Activated CD4-positive, alpha-beta T cell treated with anti-CD3 and anti-CD28 coated beads, Interleukin-2, amount 50 U/mL, for 4 hours (primary cell): Measurements from ENCODE around the gene ME1.
"Not testable (repeated sequence)": the region's sequence is repeated elsewhere in the genome, so short reads cannot be mapped to it uniquely, and the experiment has no call there.

Source experiments
- DNase-seq, 2 experiments: peaks; one replicate each; pipeline ENCODE4 v3.0.0-alpha.2; 2020

The ME1 gene

DNA sequence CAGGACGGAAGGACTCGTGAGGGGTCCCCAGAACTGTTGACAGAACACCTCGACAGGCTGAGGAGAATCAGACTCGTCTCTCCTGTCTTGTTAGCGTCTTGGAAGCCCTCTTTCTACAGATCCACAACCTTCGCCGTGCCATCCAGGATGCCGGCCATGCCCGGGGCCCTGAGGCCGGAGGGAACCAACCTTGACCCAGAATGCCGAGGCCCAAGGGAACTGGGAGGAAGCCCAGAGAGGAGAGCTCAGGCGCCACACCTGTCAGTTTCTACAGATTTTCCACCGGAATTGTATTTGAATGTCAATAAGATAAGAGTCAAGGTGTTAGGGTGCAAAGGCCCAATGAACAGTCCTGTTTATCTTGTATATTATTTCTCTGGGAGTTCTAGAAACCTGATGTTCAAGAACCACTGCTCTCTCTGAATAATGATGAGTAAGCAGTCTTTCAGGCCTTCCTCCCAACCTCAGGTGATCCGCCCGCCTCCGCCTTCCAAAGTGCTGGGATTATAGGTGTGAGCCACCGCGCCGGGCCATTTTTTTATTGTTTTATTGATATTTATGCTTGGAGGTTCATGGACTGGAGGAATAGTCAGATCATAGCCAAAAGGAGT, 799 bp upstream of the ME1 start:
- no peak for DNase-seq

DNA sequence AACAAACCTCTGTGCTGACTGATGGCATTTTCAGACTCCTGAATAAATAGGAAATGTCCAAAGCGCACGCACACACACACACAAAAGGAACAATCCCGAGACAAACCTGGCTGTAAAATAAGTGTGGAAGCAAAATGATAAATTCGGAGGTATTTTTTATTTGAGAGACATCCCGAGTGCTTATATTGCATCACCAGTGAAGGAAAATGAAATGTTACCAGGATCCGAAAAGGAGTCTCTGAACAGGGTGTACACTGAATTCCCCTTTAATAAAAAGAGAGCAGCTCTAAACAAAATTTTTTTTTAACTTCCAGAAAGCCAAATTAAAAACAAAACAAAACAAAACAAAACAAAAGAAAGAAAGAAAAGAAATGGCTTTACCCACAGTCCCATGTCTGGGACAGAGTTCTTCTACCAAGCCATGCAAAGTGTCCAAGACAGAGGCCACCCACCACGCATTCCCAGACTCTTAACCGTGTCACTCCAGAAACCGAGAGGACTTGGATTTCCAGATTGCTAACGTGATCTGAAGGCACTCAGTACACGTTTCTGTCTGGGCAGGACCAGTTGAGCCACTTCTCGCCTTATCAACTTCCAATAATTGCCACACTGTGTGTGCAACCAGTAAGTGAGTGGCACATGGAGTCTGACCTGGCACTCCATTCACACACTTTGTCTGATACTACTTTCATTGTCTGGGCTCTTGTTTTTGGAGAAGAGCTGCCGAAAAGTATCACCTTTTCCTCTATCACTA, 817 bp downstream of the ME1 start:
- no peak for DNase-seq

DNA sequence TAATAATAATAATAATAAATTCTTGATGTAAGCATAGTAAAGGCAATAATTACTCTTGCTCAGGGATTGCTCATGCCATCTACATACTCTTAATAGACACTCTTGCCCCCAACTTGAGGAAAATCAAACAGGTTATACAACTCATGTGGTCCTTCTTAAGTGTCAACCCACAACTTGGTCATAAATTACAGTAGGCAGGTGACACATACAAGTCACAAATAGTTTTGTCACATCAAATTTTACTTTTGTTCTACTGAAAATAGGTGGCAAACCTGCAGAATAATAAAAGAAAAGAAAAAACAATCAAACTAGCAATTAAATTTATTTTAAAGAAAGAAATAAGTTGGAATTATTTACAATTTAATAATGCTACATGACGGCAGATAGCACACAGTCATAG, 1.6 kb downstream of the ME1 start:
- DNase-seq = no peak

DNA sequence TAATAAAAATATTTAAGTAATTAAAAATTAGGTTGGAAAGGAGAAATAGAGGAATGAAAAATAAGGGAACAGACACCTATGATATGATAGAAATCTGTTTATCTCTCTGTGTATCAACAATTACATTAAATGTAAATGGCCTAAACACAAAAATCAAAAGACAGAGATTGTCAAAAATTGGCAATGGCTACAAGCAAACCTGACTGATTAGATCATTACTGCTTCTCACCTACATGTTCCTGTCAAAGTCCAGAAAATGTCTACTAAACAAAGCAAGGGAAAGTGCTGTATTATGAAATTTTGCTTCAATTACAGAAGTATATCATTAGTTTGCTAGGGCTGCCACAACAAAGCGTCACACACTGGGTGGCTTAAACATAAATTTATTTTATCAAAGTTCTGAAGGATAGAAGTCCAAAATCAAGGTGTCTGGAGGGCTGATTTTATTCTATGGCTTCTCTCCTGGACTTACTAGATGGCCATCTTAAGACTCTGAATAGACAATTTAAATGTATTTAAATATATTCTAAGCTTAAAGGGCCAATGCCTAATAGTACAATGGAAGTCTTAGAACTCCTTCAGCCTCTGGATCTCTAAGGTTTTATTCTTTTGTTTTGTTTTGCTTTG, 6.3 kb downstream of the ME1 start:
- no peak for DNase-seq

DNA sequence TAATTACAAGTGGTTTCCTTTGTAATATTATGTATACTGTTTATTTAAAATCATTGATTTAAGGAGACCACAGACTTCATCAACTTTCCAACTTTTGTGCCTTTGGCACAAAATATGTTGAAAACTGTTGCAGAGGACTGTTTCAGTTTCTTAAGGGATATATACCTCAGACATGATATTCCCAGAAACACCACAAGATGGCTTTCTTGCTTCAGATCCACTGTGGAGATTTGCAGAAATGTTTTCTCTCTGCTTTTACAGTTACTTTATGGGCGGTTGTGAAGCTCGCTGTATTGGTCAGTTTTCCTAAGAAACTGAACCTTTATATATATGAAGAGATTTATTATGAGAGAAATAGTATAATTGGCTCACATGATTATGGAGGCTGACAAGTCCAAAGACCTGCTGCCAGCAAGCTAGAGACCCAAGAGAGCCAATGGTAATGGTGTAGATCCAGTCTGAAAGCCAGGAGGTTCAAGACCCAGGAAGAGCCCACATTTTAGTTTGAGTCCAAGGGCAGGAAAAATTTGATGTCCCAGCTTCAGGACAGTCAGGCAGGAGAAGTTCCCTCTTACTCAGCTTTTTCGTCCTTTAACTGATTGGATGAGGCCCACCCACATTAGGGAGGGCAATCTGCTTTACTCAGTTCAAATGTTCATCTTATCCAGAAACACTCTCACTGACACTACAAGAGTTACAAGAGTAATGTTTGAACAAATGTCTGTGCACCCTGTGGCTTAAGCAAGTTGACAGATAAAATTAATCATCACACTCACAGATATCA, 12.8 kb downstream of the ME1 start:
- DNase-seq = no peak

DNA sequence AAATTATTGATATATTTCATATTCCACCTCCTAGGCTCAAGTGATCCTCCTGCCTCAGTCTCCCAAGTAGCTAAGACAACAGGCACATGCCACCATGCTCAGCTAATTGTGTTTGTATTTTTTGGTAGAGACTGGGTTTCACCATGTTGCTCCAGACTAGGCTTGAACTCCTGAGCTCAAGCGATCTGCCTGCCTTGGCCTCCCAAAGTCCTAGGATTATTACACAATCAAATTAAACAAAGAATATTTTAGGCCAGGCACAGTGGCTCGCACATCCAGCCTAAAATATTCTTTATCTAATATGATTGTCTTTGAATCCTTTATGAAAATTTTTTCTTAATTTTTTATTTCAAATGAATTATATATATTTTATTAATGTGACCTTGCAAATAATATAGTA, 17.8 kb downstream of the ME1 start:
- DNase-seq = no peak

DNA sequence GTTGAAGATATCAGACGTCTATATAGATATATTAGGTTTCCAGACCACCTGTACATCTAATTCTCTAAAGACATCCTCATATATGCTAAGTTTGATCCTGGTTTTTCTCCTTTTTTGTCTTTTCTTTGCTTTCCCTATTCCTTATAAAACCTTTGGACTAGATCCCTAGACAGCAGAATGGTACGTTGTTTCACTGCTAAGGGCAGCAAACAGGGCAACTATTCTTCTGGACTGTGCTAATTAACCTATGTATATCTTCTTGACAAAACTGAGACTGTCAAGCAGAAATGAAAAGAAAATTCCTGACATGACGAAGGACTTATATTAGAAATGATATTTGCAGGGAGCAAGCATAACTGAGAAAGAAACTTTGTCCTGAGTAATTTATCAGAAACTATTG, 19.1 kb downstream of the ME1 start:
- no peak for DNase-seq

DNA sequence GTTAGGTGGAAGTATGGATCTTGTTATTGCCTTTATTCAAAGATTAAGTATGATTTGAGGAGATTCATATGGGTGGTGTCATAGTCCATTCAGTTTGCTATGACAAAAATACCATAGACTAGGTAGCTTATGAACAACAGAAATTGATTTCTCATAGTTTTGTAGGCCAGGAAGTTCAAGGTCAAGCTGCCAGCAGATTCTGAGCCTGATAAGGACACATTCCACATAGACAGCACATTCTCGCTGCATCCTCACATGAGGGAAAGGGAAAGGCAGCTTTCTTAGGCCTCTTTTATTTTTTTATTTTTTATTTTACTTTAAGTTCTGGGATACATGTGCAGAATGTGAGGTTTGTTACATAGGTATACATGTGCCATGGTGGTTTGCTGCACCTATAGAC, 27.7 kb downstream of the ME1 start:
- DNase-seq = no peak

DNA sequence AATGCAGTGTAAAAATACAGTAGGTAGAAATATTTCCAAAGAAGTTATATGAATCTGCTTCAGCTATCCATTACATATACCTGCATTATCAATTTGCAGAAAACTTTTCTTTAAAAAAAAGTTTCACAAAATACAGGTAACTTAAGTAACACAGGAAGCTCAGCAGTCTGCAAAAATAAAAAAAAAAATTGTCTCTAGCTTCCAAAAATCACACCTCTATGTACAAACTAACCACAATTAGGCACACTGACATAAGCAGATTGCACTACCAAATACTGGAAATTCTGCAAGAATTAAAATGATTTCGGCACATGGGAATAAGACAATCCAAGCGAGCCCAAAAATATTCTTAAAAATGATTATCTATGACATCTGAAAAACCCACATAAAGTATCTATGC, 41.2 kb downstream of the ME1 start:
- DNase-seq = no peak

DNA sequence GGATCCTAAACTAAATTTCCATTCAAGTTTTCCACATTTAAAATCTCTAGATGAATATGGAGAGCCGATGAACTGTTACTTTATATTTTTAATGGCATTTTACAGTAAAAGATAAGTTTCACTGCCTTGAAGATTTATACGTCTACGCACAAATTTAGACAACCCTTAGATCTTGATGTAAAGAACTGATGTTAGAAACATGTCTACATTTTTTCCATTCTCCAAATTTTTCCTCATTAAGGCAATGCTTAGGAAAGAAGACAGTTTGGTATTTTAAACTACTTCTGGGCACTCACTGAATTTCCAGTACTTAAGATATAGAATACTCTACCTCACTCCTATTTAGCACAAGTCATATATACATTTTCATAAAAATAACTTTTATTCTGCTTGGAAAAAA, 45.4 kb downstream of the ME1 start:
- no peak for DNase-seq

DNA sequence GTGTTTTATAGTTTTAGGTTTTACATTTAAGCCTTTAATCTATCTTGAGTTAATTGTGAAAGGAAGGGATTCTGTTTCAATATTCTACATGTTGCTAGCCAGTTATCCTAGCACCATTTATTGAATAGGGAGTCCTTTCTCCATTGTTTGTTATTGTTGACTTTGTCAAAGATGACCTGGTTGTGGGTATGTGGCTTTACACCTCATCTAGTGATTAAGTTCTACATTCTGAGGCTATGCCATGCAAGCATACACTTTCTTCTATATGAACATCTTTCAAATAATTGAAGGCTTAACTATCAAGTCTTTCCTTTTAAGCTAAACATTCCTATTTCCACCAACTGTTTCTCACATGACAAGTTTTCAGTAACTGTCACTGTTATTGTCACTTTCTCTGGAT, 46.1 kb downstream of the ME1 start:
- no peak for DNase-seq

DNA sequence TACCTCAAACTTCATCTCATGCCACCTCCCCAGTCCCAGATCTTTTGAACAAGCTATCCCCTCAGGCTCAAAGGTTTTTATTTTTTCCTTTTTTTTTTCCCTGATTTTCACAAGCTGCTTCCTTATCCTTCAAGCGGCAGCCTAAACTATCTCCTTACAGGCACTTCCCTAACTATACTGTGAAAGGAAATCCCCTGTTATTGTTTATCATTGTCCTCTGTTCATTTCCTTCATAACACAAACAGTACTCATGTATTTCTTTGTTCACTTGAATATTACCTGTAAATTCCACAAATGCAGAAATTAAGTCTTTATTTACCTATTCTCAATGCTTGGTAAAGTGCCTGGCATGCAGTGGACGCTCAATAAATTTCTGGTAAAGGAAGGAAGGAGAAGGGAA, 48.9 kb downstream of the ME1 start:
- DNase-seq = no peak

DNA sequence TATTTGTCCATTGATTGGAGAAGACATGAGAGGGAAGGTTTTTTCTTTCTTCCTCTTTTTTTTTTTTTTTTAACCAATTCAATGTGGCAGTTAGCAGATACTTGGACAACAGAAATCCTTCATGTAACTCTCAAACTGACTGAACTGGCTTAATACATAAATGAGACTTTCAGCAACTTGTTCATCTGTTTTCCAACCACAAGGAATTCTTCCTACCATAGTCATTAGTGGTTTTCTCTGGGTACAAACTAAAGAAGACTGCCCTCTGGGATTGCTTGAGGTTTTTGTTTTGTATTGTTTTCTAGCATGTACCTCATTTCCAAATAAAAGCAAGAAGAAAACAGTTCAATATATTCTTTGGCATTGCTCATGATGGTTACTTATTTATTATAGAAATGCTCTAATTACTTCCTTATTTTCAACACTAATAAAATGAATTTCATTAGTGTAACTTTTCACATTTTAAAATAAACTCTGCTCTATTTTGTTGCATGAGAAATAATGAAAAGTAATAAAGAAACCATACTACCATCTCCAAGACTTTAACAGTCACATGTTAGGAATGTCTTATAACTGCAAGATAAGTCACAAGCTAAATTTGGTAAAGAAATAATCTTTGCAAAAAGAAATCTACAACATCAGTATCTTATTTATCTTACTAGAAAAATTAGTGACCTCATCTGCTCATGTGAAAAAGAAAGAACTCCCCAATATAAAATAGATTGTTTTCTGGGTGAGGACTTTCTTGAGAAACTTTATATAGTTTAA, 52.0 kb downstream of the ME1 start:
- no peak for DNase-seq

DNA sequence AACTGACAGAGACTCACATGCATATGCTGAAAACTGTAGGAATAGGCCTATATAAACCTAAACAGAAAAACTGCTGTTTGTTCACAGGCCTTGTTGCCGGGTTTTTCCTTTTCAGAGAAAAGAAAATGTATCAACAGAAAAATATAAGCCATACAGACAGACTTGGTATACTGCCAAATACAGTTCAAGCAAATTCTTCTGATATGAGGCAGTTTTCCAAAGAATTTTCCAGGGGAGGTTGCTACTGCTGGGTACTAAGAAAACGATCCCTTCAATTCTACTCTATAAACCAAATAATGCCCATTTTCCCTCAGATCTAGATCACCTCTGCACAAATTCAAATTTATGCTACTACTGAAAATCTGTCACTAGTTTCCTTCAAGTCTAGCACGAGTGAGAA, 59.4 kb downstream of the ME1 start:
- DNase-seq = no peak

DNA sequence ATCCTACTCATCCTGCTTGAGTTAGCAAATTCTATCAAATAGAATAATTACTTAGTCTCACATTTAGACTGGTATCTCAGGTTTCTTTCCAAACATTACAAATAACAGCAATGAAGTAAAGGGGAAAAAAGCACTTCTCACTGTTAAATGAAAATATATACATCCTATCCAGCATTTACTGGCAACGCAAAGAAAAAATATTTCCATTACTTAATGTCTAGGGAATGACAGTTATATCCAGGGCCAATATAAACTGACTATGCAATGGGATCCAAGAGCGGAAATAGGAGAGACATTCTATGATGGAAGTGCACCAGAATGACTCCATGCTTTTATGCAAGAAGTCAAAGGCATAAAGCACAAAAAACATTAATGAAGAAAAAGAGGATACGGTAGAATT, 60.3 kb downstream of the ME1 start:
- no peak for DNase-seq

DNA sequence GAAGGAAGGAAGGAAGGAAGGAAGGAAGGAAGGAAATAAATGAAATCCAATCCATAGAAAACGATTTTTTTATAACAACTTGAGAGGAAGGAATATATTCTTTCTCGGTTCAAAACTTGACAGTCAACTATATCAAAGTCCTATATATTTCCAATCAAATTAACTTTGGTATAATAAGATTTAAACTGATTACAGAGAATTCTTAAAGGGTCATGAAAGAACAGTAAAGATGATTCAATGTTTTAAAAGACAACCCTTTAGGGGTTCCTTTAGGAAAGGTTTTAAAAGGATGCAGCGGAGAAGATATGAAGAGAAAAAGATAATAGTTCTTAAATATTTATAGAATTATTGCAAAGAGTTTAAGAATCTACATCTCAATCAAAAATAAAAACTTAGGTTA, 61.2 kb downstream of the ME1 start:
- DNase-seq = no peak

DNA sequence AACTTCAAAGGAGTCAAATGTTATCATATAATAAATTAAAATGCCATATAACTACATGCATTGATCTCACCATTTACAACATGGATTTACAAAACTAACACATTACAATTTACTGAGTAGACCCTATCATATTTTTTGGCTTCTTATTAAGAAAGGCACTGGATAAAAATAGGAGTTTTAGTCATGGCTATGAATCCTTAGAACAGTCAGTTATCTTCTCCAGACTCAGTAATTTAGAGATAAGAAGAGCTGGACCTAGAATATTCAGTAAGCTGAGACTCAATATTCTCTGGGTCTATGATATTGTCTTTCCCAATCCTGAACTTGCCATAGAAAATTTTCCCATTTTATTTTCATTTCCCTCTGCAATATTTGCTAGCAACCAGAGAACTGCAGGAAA, 62.3 kb downstream of the ME1 start:
- no peak for DNase-seq

DNA sequence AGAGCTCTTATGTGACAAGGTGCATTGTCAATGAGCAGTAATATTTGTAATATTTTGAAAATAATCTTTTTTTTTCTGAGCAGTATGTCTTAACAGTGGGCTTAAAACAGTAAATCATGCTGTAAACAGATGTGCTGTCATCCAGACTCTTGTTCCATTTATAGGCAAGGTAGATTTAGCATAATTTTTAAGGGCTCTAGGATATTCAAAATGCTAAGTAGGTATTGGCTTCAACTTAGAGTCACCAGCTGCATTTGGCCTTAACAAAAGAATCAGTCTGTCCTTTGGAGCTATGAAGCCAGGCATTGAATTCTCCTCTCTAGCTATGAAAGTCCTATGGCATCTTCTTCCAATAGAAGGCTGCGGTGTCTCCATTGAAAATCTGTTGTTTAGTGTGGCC, 63.7 kb downstream of the ME1 start:
- no peak for DNase-seq

DNA sequence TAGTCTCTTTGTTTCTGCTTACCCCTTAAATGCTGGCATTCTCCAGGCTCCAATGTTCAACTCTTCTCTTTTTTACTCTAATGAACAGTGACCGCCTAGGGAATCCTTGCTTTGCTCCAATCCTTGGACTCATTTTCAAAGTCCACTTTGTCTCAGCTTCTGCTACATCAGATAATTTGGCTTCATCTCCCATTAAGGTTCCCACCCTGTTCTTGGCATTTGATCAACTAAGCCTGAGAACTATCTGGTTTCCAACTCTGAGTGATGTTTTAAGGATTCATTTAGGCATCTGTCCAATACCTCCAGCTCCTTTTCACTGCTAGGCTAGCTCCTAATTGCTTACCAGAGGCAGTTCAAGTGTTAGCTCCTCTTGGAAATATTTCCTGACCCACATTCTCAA, 64.9 kb downstream of the ME1 start:
- DNase-seq = no peak

DNA sequence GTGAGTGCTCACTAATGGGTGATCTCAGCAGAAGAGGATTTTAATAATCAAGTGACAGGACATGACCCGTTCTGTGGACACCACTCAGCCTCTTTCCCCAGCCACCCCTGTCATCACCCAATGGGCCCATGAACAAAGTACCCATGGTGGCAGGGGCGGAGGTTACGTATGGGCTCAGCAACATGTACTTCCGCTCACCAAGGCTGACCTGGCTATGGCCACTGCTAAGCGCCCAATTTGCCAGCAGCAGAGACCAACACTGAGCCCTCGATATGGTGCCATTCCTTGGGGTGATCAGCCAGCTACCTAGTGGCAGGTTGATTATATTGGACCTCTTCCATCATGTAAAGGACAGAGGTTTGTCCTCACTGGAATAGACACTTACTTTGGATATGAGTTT, 68.5 kb downstream of the ME1 start:
- not testable (repeated sequence) for DNase-seq

DNA sequence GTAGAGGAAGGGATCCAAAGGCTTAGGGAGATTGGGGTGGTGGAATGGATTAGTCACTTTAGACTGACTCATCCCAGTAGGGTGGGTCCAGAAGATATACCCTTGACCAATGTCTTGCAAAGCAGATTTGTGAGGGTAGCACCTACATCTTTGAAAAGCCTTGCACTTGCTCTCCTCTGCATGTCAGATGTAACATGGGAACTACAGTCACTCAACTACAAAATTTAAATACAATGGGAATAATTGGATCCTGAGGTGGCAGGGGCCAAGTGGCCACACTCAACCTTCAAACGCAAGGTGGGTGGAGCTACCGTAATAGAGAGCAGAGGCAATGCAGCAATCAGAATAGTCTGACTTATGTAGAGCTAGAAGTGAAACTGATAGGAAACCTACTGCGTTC, 71.2 kb downstream of the ME1 start:
- no peak for DNase-seq

DNA sequence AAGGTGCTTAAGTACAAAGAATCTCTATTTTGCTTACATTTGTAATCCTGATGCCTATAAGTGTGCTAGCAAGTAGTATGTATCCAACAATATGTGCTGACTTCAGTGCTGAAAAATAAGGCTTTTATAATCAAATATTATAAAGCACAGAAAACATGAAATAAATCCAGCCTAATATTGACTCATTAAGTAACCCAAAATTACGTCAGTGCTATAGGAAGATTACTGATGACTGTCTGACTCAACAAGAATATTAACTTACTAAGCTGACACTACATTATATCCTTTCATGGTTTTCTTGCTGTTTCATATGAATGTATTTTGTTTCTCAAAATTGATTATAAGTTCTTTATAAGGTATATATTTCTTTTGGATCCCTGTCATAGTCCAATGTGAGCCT, 76.1 kb downstream of the ME1 start:
- DNase-seq = no peak

DNA sequence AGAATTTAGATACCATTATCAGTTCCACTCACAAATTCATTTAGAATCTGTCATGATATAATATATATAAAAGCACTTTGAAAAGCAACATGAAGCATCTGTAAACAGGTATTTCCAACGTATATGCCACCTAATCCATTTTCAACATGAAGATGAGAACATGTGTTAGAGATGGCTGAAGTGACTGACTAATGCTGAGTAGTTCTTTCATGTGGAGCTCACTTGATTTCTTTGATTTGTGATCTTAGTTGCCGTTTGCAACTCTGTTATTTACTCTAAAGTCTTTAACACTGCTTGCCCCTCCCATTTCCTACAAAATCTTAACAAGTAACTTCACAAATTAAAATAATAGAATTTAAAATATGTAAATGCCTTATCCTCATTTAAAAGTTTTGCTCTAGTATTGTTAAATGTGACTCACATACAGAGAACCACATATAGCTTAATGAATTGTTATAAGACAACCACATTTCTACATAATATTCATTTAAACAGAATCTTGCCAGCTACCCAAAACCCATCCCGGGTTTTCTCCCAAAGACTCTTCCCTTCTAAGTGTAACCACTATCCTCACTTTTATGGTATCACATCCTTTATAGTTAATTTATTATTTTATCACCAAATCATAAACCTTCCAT, 78.3 kb downstream of the ME1 start:
- no peak for DNase-seq
